ENCODE measurements around the gene KCTD15.

DNA sequence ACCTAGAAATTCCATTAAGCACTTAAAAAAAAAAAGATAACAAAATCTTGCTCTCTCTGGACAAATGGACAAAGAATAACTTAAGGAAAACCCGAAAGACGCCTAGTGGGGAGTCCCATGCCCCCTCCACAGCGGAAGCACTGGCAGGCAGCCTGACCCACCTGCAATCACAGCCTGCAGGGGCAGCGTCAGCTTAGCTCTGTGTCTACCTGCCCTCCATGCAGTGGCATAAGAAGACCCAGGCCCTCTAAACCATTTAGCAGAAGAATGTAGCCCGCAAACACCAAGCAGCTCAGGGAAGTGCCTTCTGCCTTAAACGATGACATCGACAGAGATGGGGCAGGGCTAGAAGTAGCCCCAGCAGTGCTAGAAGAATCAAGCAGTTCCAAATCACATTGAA is 36.0 kb downstream of the KCTD15 start:
- no peak for TF ChIP-seq EZH2 (IDR thresholded peaks at IDR 0.05; ENCODE audit: borderline replicate concordance, insufficient read depth, low read depth, low read length, poor library complexity, severe bottlenecking)
- TF ChIP-seq CTCF (IDR thresholded peaks at IDR 0.05): no peak
